Keratinocyte (primary cell): ENCODE measurements around the gene AATF. TPM values are rescaled to one million over a fixed set of nuclear protein-coding genes. Genes with fewer than 3 reads are reported as not detected.

Source experiments
- DNase-seq: peaks from one replicate; pipeline ENCODE4 v3.0.0-alpha.2; 2011; ENCODE audit warnings: low read depth, missing footprints, low spot score
- FAIRE-seq: peaks from 2 replicates; lab custom pipeline; 2011; peaks lifted over from hg19 to GRCh38; lab: Jason Lieb, UNC
- H2AFZ ChIP-seq: 2 replicates; pipeline ENCODE4 v1.6.0; 2012; ENCODE audit warnings: low read length, control low read depth, inconsistent platforms; ENCODE audit not compliant: control insufficient read depth
- H3K27ac ChIP-seq: 2 replicates; pipeline ENCODE4 v1.5.1; 2011; ENCODE audit warnings: low read length; ENCODE audit not compliant: control insufficient read depth, insufficient read depth
- H3K27me3 ChIP-seq: 3 replicates; pipeline ENCODE4 v1.6.0; 2011; ENCODE audit warnings: low read length; ENCODE audit not compliant: control insufficient read depth, insufficient read depth; ENCODE audit errors: extremely low read depth
- H3K36me3 ChIP-seq, 2 experiments: 2 replicates in 1 of 2; 3 replicates in 1 of 2; pipeline ENCODE4 v1.5.1; 2011; ENCODE audit warnings: low read length in 2 of 2, mild to moderate bottlenecking in 1 of 2; ENCODE audit not compliant: control insufficient read depth in 2 of 2, insufficient read depth in 2 of 2; ENCODE audit errors: extremely low read depth in 1 of 2
- H3K4me1 ChIP-seq: 3 replicates; pipeline ENCODE4 v1.5.1; 2011; ENCODE audit warnings: low read length; ENCODE audit not compliant: control insufficient read depth, insufficient read depth; ENCODE audit errors: extremely low read depth
- H3K4me2 ChIP-seq: 3 replicates; pipeline ENCODE4 v1.6.0; 2011; ENCODE audit warnings: low read depth, low read length; ENCODE audit not compliant: control insufficient read depth, insufficient read depth; ENCODE audit errors: extremely low read depth
- H3K4me3 ChIP-seq, 3 experiments: fragments of 200-600 bp in 1 of 3; sonication (generic) in 1 of 3; 2 replicates in 2 of 3; 3 replicates in 1 of 3; pipeline ENCODE4 v1.5.1; 2011 to 2016; ENCODE audit warnings: low read length in 3 of 3, mild to moderate bottlenecking in 3 of 3, control low read depth in 2 of 3, inconsistent platforms in 1 of 3, low read depth in 1 of 3, mixed read lengths in 1 of 3, mixed run types in 1 of 3, moderate library complexity in 1 of 3; ENCODE audit not compliant: control insufficient read depth in 2 of 3, insufficient read depth in 2 of 3; ENCODE audit errors: extremely low read depth in 1 of 3
- H3K79me2 ChIP-seq: 2 replicates; pipeline ENCODE4 v1.6.0; 2012; ENCODE audit warnings: low read length; ENCODE audit not compliant: control insufficient read depth, insufficient read depth
- H3K9ac ChIP-seq: 3 replicates; pipeline ENCODE4 v1.6.0; 2011; ENCODE audit warnings: low read length; ENCODE audit not compliant: control insufficient read depth, insufficient read depth; ENCODE audit errors: extremely low read depth
- H3K9me1 ChIP-seq: 3 replicates; pipeline ENCODE4 v1.6.0; 2011; ENCODE audit warnings: low read length; ENCODE audit not compliant: control insufficient read depth, insufficient read depth; ENCODE audit errors: extremely low read depth
- H3K9me3 ChIP-seq: 2 replicates; pipeline ENCODE4 v1.5.1; 2012; ENCODE audit warnings: low read depth, low read length; ENCODE audit not compliant: control insufficient read depth
- H4K20me1 ChIP-seq: 3 replicates; pipeline ENCODE4 v1.6.0; 2011; ENCODE audit warnings: low read length; ENCODE audit not compliant: control insufficient read depth, insufficient read depth; ENCODE audit errors: extremely low read depth
- CTCF ChIP-seq, 3 experiments: IDR thresholded peaks in 1 of 3; conservative IDR thresholded peaks in 1 of 3; optimal IDR thresholded peaks in 1 of 3; 2 replicates in 2 of 3; 3 replicates in 1 of 3; pipeline versions ENCODE3 to v1.5.1; 2011; ENCODE audit warnings: low read length in 3 of 3, mild to moderate bottlenecking in 3 of 3, moderate library complexity in 2 of 3, control low read depth in 1 of 3, inconsistent platforms in 1 of 3; ENCODE audit not compliant: insufficient read depth in 2 of 3; ENCODE audit errors: extremely low read depth in 1 of 3
- EZH2 ChIP-seq: IDR thresholded peaks from one replicate; pipeline ENCODE4 v1.6.1; 2012; ENCODE audit warnings: inconsistent platforms, mild to moderate bottlenecking, low read length, moderate library complexity
- dilution Hi-C: fragments of 300-500 bp; cut with MboI; formaldehyde crosslinking; loops from one replicate; pipeline ENCODE4 v1.7.0; 2020; ENCODE audit warnings: low sequenced_read_pairs; ENCODE audit not compliant: extremely low pct_ligation_motif_present
- polyA plus RNA-seq, 5 experiments: library from polyadenylated mRNA; depleted of rRNA in 3 of 5; stranded (reverse) in 3 of 5; stranded (forward) in 1 of 5; unstranded in 1 of 5; fragments of >200 nt; gene quantifications; 1 replicate in 1 of 5; 2 replicates in 3 of 5; 3 replicates in 1 of 5; pipeline versions ENCODE4 v1.2.1 to v1.2.3, GENCODE V29; 2011 to 2012; ENCODE audit warnings: missing spikeins in 2 of 5, low read depth in 1 of 5, low replicate concordance in 1 of 5

The AATF gene
- polyA plus RNA-seq, 1 donor (not counting 4 experiments of a cell fraction or from before 2014, with no cell fraction given): 30.4 TPM

- H3K9ac ChIP-seq: no peak overlapping the region
- H3K79me2 ChIP-seq: peaks cover 38% of the 10 kb centered on the region
- H3K27ac ChIP-seq: no peak overlapping the region
- TF ChIP-seq CTCF (optimal IDR thresholded peaks at IDR 0.05 in 1 of 3, IDR thresholded peaks at IDR 0.05 in 1 of 3, conservative IDR thresholded peaks at IDR 0.05 in 1 of 3; ENCODE audit: extremely low read depth in 1 of 3, insufficient read depth in 2 of 3, low read length in 3 of 3): no peak
- TF ChIP-seq EZH2: no peak
- peaks cover 21% of the 10 kb centered on the region for H3K4me1 ChIP-seq
- H3K9me3 ChIP-seq: no peaks in the 10 kb centered on the region
- H2AFZ ChIP-seq: no peak overlapping the region
- dilution Hi-C loops: no loop called here
- H3K27me3 ChIP-seq: no peaks in the 10 kb centered on the region
- no peak overlapping the region for H3K4me3 ChIP-seq
- peak overlapping the region; percentile 35 for H3K4me2 ChIP-seq
- FAIRE-seq (no peak), DNase-seq (no peak)
- no peaks in the 10 kb centered on the region for H4K20me1 ChIP-seq
- no peaks in the 10 kb centered on the region for H3K36me3 ChIP-seq
- H3K9me1 ChIP-seq: no peaks in the 10 kb centered on the region
Measured at GRCh38 chr17:36978810-36979564, 30.2 kb downstream of the AATF start.

GRCh38 chr17:36979565-36979941 is 30.8 kb downstream of the AATF start:
- no peaks in the 10 kb centered on the region for H3K9me1 ChIP-seq
- no peaks in the 10 kb centered on the region for H3K27me3 ChIP-seq
- H4K20me1 ChIP-seq: no peaks in the 10 kb centered on the region
- no peak overlapping the region for H3K4me2 ChIP-seq
- no peak overlapping the region for H3K4me3 ChIP-seq
- no peak overlapping the region for H3K9ac ChIP-seq
- peaks cover 37% of the 10 kb centered on the region for H3K79me2 ChIP-seq
- H3K4me1 ChIP-seq: peaks cover 21% of the 10 kb centered on the region
- no peak overlapping the region for H3K27ac ChIP-seq
- no peaks in the 10 kb centered on the region for H3K9me3 ChIP-seq
- DNase-seq (no peak), FAIRE-seq (no peak)
- TF ChIP-seq CTCF (optimal IDR thresholded peaks at IDR 0.05 in 1 of 3, IDR thresholded peaks at IDR 0.05 in 1 of 3, conservative IDR thresholded peaks at IDR 0.05 in 1 of 3; ENCODE audit: extremely low read depth in 1 of 3, insufficient read depth in 2 of 3, low read length in 3 of 3) (no peak), EZH2 (no peak)
- no peak overlapping the region for H2AFZ ChIP-seq
- dilution Hi-C loops: no loop called here
- no peaks in the 10 kb centered on the region for H3K36me3 ChIP-seq
